Loucy (cell line): ENCODE results near the gene PRKN.

ENCODE experiments used
- H2AFZ ChIP-seq: fragments of 200-600 bp; sonication (generic); 2 replicates; pipeline ENCODE4 v1.6.0; 2016; ENCODE audit warnings: antibody characterized with exemption, mild to moderate bottlenecking, low read length, moderate library complexity
- H3F3A ChIP-seq: fragments of 200-600 bp; 2 replicates; pipeline ENCODE4 v1.6.0; 2016; ENCODE audit warnings: antibody characterized with exemption, low read depth, mild to moderate bottlenecking
- H3K27me3 ChIP-seq: fragments of 200-600 bp; sonication (generic); 2 replicates; pipeline ENCODE4 v1.6.1; 2014; ENCODE audit warnings: low read length, mild to moderate bottlenecking; ENCODE audit not compliant: insufficient read depth, poor library complexity, severe bottlenecking
- H3K36me3 ChIP-seq: fragments of 200-600 bp; sonication (generic); 2 replicates; pipeline ENCODE4 v1.6.1; 2016; ENCODE audit warnings: low read length; ENCODE audit not compliant: insufficient read depth
- H3K4me1 ChIP-seq: fragments of 200-600 bp; sonication (generic); 2 replicates; pipeline ENCODE4 v1.5.1; 2014; ENCODE audit warnings: low read length, mild to moderate bottlenecking; ENCODE audit not compliant: insufficient read depth, poor library complexity, severe bottlenecking
- H3K4me2 ChIP-seq: fragments of 200-600 bp; sonication (generic); 2 replicates; pipeline ENCODE4 v1.6.0; 2014; ENCODE audit warnings: antibody characterized with exemption, low read length, low read depth, mild to moderate bottlenecking; ENCODE audit not compliant: poor library complexity, severe bottlenecking
- H3K4me3 ChIP-seq: fragments of 200-600 bp; sonication (generic); 2 replicates; pipeline ENCODE4 v1.5.1; 2014; ENCODE audit warnings: low read length, mild to moderate bottlenecking, mixed read lengths; ENCODE audit not compliant: poor library complexity, severe bottlenecking
- H3K79me2 ChIP-seq: fragments of 200-600 bp; sonication (generic); 2 replicates; pipeline ENCODE4 v1.6.1; 2014; ENCODE audit warnings: low read length; ENCODE audit not compliant: insufficient read depth
- H3K9ac ChIP-seq: fragments of 200-600 bp; sonication (generic); 2 replicates; pipeline ENCODE4 v1.6.0; 2014; ENCODE audit warnings: mild to moderate bottlenecking, low read depth, low read length, moderate library complexity; ENCODE audit not compliant: poor library complexity, severe bottlenecking
- H3K9me2 ChIP-seq: fragments of 200-600 bp; sonication (generic); replicated peaks from 2 replicates; pipeline ENCODE4 v1.6.1; 2016; ENCODE audit warnings: low read depth, low read length, mixed read lengths
- H3K9me3 ChIP-seq: fragments of 200-600 bp; sonication (generic); 2 replicates; pipeline ENCODE4 v1.6.1; 2014; ENCODE audit warnings: mild to moderate bottlenecking, antibody characterized with exemption, low read length, low read depth; ENCODE audit not compliant: insufficient read depth
- H4K20me1 ChIP-seq: fragments of 200-600 bp; sonication (generic); 2 replicates; pipeline ENCODE4 v1.6.0; 2014; ENCODE audit warnings: antibody characterized with exemption, low read length, mild to moderate bottlenecking; ENCODE audit not compliant: insufficient read depth, poor library complexity, severe bottlenecking
- CTCF ChIP-seq: fragments of 200-600 bp; sonication (generic); conservative IDR thresholded peaks from 2 replicates; pipeline ENCODE4 v1.5.1; 2014; ENCODE audit warnings: mild to moderate bottlenecking, antibody characterized with exemption, low read length
- EZH2phosphoT487 ChIP-seq: fragments of 200-600 bp; IDR thresholded peaks from 2 replicates; pipeline ENCODE4 v1.6.1; 2018; ENCODE audit warnings: antibody characterized with exemption, mild to moderate bottlenecking, moderate library complexity, borderline replicate concordance

PRKN gene

GRCh38 chr6:161393839-161394364 lies 1333.7 kb downstream of the PRKN start:
- Histone ChIP-seq H3K36me3 (no peaks in the 10 kb centered on the region), H3K27me3 (no peaks in the 10 kb centered on the region), H3K4me3 (no peak overlapping the region), H3K79me2 (no peaks in the 10 kb centered on the region), H3F3A (no peaks in the 10 kb centered on the region), H3K4me2 (peak overlapping the region; percentile 6), H3K9me2 (no peaks in the 10 kb centered on the region), H3K9ac (no peak overlapping the region), H4K20me1 (no peaks in the 10 kb centered on the region), H3K4me1 (no peaks in the 10 kb centered on the region), H2AFZ (no peak overlapping the region), H3K9me3 (no peaks in the 10 kb centered on the region)
- TF ChIP-seq EZH2phosphoT487 (no peak), CTCF (peak; percentile 68)

- no peak overlapping the region for H3K4me3 ChIP-seq
- no peaks in the 10 kb centered on the region for H3K36me3 ChIP-seq
- no peak overlapping the region for H3K9ac ChIP-seq
- no peaks in the 10 kb centered on the region for H4K20me1 ChIP-seq
- H3K9me2 ChIP-seq: no peaks in the 10 kb centered on the region
- H3K27me3 ChIP-seq: no peaks in the 10 kb centered on the region
- no peaks in the 10 kb centered on the region for H3F3A ChIP-seq
- no peak overlapping the region for H3K4me2 ChIP-seq
- TF ChIP-seq CTCF: no peak
- no peak for TF ChIP-seq EZH2phosphoT487
- H2AFZ ChIP-seq: no peak overlapping the region
- no peaks in the 10 kb centered on the region for H3K79me2 ChIP-seq
- H3K9me3 ChIP-seq: no peaks in the 10 kb centered on the region
- H3K4me1 ChIP-seq: no peaks in the 10 kb centered on the region
Measured at GRCh38 chr6:161393292-161393691, 1334.3 kb downstream of the PRKN start.

GRCh38 chr6:161389756-161390155 lies 1337.8 kb downstream of the PRKN start:
- no peaks in the 10 kb centered on the region for H3K4me1 ChIP-seq
- no peak overlapping the region for H3K9ac ChIP-seq
- no peaks in the 10 kb centered on the region for H4K20me1 ChIP-seq
- no peaks in the 10 kb centered on the region for H3K27me3 ChIP-seq
- no peak overlapping the region for H2AFZ ChIP-seq
- no peak for TF ChIP-seq CTCF
- no peak for TF ChIP-seq EZH2phosphoT487
- H3F3A ChIP-seq: no peaks in the 10 kb centered on the region
- H3K4me2 ChIP-seq: no peak overlapping the region
- no peaks in the 10 kb centered on the region for H3K79me2 ChIP-seq
- H3K36me3 ChIP-seq: no peaks in the 10 kb centered on the region
- H3K9me2 ChIP-seq: no peaks in the 10 kb centered on the region
- no peak overlapping the region for H3K4me3 ChIP-seq
- H3K9me3 ChIP-seq: peaks cover 4% of the 10 kb centered on the region; the same call in 1 of the 2 replicates
